Activated CD8-positive, alpha-beta memory T cell treated with anti-CD3 and anti-CD28 coated beads for 48 hours (primary cell): ENCODE measurements around the gene CD109.
A peak's percentile ranks its signal among the peaks of the same experiment; 100 is the strongest.
"Not testable (repeated sequence)": the region's sequence is repeated elsewhere in the genome, so short reads cannot be mapped to it uniquely, and the experiment has no call there.

Source experiments
- DNase-seq, 3 experiments: peaks; one replicate each; pipeline ENCODE4 v3.0.0-alpha.2; 2020; ENCODE audit warnings: low read depth in 2 of 3, low spot score in 2 of 3

The CD109 gene

DNA sequence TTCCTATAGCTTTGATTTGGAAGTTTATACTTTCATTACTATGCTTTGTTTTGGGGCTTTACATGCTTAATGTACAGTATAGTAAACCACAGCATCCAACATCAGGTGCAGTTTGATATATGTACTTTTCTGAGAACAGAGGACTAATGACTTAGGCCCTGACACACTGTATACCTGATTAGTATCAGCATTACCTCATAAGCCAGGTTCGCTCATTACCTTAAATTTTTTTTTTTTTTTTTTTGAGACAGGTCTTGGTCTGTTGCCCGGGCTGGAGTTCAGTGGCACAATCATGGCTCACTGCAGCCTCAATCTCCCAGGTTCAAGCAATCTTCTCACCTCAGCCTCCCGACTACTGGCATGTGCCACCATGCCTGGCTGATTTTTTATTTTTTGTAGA is 28.4 kb downstream of the CD109 start:
- DNase-seq: no peak

- not testable (repeated sequence) for DNase-seq
Measured at GRCh38 chr6:73725192-73725591, 29.2 kb downstream of the CD109 start.

- no peak for DNase-seq
Measured at GRCh38 chr6:73727114-73727513, 31.1 kb downstream of the CD109 start.

DNA sequence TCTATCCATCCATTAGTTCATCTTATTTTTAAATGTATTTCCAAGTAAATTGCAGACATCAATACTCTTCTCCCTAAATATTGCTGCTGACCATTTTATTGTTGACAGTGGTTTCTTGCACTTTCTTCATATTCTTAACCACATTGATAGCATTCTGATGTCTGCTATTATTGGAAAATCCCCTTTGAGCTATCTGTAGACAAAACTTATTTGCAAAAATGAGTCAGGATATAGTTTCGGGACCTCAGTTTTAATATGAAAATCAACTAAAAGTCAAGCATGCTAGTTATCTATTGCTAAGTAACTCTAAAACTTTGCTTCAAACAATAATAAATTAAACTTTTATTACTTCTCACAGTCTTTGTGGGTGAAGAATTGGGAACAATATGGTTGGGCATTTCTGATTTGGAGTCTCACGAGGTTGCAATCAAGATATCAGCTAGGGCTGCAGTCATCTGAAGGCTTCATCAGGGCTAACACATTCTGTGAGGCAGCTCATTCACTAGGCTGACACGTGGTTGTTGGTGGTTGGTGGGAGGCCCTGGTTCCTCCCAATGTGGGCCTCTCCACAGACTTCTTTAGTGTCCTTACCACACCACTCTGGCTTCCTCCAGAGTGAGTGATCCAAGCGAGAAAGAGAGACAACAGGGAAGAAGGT is 32.7 kb downstream of the CD109 start:
- DNase-seq: peak in 2 of 3 experiments; percentile 14 to 28

- DNase-seq: no peak
Measured at GRCh38 chr6:73731285-73731684, 35.3 kb downstream of the CD109 start.

DNA sequence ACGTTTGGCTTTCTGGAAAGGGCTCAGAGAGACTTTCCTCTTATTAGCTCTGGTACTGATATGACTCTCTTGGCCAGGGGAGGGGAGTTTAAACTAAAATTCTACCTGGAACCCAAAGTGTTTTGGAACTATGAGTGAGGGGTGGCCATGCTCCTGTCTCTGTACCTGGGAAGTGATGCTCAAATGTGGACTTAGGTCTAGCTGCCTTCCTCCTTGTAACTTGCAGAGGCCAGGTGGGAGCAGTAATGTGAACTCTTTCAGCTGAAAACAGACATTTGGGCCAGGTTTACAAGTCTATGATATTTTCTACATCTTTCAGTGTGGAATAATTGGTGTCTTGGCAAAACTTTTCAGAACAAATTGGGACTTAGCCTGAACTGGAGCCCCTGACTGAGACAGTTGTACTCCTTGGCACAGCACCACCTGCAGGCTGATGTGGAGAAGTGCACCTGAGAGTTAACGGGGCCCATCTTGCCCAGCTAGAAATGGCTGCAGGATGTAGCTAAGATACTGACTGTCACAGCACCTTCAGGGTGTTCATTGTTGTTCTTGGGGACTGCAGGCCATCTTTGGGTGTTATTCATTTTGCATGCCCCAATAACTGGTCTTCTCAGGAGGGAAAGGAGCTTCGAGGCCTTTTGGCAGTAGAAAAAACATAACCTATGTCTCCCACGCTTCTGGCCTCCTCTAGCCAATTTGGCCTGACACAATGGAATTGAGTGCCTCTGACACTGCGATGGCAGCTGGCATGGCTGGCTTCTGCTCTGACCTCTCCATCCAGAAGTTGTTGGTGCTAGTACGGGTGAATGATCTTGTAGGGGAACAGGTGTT is 37.1 kb downstream of the CD109 start:
- DNase-seq: peak; percentile 25 to 63 (median 44)

DNA sequence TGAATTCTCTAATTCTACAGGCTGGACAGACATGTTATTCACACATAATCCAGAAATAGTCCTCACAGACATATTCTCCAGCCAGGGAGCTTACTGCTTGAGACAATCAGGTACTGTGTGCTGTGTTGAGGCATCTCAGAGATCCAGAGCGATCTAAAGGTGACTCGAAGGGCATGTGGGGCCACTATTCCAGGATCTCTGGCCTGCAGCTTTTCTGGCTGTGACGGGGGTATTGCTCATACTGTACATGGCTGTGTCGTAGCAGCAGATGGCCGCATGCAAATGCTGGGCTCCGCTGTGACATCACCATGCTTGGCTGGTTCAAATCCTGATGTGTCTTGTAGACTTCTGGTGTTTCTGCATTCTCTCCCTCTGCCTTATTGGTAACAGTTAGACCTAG is 37.8 kb downstream of the CD109 start:
- no peak for DNase-seq

DNA sequence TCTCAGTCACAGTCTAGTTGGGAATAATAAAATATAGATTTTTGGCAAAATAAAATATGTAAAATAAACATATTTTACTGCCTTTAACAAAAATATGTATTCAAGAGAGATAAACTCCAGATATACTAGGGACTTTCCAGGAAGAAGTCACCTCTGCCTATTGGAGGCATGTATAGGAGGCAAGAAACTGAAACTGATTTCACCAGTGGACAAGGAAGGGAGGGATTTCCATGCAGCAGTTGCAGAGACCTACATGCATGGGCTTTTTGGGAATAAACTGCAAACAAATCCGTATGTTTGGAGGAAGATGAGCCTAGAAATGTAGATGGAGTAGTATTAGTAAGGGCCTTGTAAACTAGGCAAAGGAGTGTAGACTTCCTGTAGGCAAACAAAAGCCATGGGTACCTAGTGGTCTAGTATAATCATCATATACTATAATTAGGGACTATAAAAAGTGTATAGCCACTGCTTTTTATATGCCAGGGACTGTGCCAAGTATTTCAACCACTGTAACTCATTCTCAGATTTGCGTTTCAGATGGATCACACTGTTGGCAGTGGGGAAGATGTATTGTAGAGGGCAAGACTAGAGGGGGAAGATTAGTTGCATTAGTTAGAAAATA is 38.9 kb downstream of the CD109 start:
- no peak for DNase-seq

- no peak for DNase-seq
Measured at GRCh38 chr6:73738367-73739028, 42.5 kb downstream of the CD109 start.

DNA sequence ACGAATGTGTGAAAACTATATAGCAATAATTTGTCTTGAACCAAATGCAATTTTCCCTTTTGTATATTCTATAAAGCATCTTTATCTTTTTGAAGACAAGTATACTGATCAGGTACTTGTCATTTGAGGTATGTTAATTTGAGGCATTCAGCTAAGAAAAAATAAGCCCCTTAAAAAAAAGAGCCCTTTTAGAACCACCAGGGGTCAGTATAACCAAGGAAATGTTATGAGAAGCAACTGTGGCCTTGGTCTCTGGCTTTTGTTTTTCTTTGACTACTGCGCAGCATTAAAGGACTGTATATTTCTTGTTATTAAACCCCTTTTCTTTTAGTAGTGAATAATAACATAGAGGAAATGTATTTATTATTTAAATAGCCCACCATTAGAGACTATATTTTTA is 43.1 kb downstream of the CD109 start:
- DNase-seq: no peak

DNA sequence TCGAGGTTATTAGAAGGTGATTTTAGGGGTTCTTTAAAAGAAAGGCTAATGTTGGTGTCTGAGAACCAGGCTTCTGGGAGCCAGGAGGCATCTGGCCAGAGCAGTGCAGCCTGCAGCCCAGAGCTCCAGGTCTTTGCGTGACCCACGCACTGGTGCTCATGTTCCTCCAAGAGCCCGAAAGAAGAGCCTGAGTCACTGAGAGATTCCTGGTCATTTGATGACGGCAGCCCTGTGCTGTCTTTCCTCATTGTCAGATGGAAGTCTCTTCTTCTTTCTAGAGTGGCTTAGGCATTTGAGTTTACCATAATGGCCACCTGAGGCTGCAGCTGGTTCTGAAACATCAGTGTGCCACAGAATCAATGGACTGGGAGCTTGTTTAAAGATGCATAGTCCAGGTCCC is 46.4 kb downstream of the CD109 start:
- no peak for DNase-seq

DNA sequence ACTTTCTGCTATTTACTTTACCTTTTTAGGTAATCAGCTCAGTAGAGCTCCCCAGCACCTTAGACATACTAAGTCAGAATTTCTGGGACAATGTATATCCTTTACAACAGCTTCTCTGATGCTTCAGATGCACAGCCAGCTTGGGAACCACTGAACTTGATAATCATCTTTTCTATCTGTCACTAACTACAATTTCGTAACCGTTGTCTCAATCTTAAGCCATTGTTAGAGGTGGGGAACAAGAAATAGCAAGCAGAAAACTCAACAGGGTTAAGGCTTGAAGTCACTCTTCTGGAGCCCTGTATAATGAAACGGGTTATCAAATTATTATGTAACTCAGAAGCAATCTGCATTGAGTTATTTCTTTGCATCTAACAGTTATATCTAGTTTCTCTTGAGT is 47.1 kb downstream of the CD109 start:
- no peak for DNase-seq

DNA sequence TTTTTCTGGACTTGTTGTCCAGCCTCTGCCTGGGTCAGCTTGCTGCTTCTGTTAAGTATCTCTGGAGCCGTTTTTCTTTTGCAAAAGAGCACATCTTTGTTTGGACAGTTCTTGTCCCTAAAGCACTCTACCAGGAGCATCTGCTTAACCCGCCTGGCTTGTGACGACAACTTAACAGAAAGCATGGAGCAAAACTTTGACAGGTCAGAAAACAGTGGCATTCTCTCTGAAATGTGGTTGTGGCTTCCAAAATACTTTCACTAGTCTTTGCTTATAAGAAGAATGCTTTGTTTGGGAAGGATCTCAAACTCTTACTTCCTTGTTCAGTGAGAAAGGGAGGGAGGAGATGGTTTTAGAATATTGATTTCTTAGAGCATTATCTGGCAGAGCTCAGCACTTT is 47.6 kb downstream of the CD109 start:
- no peak for DNase-seq

- no peak for DNase-seq
Measured at GRCh38 chr6:73746787-73747186, 50.8 kb downstream of the CD109 start.

DNA sequence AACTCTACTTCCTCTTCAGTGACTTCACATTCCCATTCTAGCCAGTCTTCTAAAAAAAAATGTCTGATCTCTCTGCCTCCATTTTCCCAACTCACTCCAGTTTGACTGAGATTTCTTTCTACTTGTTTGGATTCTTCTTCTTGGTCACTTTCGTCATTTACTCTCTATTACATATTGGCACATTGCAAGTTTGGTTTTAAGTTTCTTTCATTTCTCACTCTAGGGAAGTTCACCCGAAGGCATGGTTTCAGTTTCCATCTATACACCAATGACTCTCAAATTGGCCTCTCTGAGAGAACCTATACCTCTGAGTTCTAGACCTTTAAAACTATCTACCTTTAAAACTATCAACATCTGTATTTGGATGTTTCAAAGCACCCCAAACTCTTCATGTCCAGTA is 51.3 kb downstream of the CD109 start:
- DNase-seq: no peak

DNA sequence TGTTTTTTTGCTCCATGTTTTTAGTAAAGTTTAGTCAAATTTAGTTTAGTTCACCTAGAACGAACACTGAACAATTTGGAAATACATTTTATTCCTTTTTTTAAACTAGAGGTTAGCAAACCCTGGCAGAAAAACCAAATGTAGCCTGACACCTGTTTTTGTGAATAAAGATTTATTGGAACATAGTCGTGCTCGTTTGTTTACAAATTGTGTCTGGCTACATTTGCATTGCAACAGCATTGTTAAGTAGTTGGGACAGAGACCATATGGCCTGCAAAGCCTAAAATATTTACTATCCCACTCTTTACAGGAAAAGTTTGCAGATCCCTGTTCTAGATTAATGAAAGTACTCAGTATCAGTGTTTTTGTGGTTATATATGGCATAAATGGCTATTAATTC is 56.9 kb downstream of the CD109 start:
- no peak for DNase-seq

DNA sequence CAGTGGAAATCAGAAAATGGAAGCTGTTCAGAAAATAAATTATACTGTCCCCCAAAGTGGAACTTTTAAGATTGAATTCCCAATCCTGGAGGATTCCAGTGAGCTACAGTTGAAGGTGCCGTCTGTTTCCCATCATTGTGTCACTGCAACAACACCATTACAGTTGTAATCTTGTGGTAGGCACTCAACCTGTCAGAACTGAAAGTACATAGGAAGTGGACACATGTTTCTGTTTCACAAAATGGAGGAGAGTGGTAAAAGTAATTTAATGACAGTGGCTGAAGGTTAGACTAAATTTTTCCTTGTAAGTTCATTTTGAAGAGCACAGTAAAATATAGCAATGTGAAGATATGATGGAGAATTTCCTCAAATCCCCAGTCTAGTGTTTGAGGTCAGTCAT is 70.0 kb downstream of the CD109 start:
- no peak for DNase-seq

GRCh38 chr6:73768558-73768957 is 72.6 kb downstream of the CD109 start:
- DNase-seq: no peak

DNA sequence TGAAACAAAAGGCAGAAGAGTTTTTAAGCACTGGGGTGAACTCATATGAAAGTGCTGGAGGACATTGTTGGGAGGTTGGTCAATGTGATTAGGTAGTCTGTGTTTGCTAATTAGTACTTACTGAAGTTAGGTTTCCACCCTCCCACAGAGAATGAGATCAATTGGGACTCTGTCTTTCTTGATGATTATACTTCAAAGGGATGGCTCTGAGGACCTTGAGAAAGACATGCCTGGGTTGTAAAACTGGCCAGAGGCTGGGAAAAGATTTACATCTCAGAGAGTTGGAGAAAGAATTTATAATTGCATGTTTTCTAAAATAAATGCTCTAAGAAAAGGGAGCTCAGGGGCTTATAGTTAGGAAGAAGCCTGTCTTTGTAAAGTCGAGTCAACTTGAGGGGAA is 74.0 kb downstream of the CD109 start:
- DNase-seq: no peak

GRCh38 chr6:73774311-73774774 is 78.3 kb downstream of the CD109 start:
- DNase-seq: no peak

- DNase-seq: no peak
Measured at GRCh38 chr6:73779943-73780342, 83.9 kb downstream of the CD109 start.

DNA sequence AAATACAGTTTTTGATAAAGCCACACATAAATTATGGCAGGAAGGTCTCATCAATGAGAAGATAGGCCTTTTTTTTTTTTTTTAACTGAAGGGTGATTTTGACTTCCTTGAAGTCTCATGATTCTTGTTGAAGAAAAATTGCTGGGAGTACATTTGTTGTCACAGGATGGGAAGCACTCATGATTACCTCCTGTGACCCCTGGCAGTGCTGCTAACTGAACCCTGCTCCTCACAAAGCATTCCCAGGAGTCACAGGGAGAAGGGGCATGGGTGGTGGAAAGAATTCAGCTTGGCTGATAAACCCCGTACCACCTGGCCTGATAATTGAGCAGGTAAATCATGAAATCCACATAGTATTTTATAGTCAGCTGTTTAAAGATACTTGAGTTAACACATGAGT is 86.9 kb downstream of the CD109 start:
- no peak for DNase-seq
